GM12865 (cell line): ENCODE data around the gene DNMT3A.

Experiments
- DNase-seq: peaks from one replicate; pipeline ENCODE4 v3.0.0; 2010; ENCODE audit warnings: low read depth
- H3K4me3 ChIP-seq: 2 replicates; pipeline ENCODE4 v1.5.1; 2011; ENCODE audit warnings: mild to moderate bottlenecking, low read depth, low read length, control low read depth
- TF ChIP-seq, protein P1 (sequence below): IDR thresholded peaks from 2 replicates; pipeline ENCODE4 v1.5.1; 2011; ENCODE audit warnings: low read length, control low read depth, low read depth, inconsistent platforms; ENCODE audit not compliant: insufficient read depth; ENCODE audit errors: missing control alignments

Gene DNMT3A

DNA sequence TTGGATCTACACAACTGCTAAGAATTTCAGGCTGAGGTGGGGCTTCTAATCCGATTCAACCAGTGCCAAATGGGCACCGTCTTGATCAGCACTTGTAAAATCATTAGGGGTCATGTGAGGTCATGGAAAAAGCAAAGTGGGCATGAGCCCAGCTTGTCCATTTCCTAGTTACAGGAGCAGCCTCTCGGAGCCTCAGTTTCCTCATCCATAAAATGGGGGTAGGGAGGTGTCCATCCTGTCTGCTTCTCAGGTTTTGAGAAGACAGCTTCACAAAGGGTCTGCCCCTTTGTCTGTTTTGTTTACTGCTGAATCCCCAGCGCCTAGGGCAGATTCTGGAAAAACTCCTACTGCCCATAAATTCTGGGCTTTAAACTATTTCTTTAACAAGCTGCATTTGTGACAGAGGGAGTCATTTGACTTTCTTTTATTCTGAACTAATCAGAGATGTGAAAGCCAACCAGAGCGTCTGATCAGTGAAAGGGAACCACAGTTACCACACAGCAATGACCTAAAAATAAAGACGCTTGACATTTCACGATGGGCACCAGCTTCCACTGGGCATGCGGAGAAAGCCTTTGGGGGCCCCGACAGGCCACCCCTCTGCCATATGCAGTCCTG lies 38.9 kb downstream of the DNMT3A start:
- DNase-seq = peak; percentile 59
- H3K4me3 ChIP-seq = no peak overlapping the region
- TF ChIP-seq, protein P1, sequence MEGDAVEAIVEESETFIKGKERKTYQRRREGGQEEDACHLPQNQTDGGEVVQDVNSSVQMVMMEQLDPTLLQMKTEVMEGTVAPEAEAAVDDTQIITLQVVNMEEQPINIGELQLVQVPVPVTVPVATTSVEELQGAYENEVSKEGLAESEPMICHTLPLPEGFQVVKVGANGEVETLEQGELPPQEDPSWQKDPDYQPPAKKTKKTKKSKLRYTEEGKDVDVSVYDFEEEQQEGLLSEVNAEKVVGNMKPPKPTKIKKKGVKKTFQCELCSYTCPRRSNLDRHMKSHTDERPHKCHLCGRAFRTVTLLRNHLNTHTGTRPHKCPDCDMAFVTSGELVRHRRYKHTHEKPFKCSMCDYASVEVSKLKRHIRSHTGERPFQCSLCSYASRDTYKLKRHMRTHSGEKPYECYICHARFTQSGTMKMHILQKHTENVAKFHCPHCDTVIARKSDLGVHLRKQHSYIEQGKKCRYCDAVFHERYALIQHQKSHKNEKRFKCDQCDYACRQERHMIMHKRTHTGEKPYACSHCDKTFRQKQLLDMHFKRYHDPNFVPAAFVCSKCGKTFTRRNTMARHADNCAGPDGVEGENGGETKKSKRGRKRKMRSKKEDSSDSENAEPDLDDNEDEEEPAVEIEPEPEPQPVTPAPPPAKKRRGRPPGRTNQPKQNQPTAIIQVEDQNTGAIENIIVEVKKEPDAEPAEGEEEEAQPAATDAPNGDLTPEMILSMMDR = no peak

DNA sequence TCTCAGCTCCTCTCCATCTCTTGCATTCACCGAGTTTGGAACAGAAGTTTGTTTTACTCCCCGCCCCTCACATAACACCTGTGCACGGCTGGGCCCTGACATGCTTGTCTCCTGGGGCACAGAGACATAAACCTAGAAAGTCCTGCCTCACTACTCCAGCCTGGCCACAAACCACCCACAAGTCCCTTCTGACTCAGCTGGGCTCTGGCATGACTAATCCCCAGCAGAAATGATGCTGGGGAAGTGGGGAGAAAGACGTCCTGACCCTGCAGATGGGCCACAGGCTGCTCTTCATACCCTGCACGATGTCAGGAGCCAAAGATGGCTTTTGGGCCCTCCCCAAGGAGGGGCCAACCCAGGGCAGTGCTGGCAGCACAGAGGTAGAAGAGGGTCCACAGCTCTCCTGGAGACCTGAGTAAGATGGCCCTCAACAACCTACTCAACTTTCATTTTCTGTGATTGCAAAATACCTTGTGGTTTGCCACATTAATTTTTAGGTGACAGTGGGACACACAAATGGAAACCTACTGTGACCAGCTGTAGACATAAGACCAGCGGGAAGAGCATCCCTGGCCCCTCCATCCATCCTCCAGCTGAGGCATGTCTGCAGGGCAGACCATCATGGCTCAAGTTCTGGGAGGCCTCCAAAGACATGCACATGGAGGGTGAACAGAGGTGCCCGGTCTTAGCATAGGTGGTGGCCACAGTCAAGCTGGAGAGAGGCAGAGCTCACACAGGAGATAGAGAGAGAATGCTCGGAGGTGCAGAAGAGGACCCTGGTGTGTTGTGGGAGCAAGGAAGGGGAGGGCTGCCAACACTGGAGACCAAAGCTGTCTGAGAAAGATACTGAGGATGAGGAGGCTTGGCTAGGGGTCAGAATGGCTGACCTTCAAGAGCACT lies 40.0 kb downstream of the DNMT3A start:
- TF ChIP-seq, protein P1 = no peak
- DNase-seq = peak; percentile 97
- no peak overlapping the region for H3K4me3 ChIP-seq

DNA sequence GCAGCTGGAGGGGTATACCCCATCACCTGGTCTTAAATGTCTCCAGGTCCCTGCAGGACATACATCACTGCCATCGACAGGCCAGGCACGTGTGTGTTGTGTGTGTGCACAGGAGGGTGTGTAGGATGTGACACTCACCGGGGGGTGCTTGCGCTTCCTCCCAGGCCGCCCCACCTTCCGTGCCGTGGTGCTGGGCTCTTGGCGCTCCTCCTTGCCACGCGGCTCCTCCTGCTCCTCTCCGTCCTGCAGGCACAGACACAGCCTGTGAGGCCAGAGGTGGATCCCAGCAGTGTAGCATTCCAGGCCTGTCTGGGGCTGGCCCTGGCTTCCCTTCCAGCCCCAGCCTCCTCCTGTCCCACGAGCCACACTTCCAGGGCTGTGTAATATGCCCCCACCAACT lies 41.7 kb downstream of the DNMT3A start:
- DNase-seq = no peak
- no peak overlapping the region for H3K4me3 ChIP-seq
- TF ChIP-seq, protein P1 = no peak

DNA sequence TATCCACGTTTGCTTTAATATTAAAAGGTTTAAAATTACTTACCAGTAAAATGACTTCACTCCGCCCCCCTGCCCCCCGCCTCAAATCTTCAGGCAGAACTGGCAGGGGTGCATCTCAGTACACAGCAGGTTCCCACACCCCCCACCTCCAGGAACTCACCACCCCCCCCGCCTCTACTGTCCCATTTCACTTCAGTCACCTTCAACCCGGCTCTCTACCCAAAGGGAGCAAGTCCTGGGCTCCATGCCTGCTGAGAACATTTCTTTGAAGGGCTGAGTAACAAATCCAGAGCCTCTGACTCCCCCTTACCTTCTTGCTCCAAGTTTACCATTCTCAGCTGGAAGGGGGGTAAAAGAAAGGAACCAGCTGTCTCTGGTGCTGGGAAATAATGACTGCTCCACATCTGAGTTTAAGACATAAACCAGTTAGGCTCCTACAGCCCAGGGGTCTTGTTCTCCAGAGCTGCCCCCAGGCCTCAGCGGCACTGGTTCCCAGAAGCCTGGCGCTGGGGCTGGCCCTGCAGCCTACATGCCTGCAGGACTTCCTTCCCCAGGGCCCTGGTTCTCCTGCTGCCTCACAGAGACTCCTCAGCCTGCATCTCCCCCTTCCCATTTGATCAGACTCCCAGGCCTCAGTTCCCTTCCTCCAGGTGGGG lies 42.8 kb downstream of the DNMT3A start:
- no peak overlapping the region for H3K4me3 ChIP-seq
- no peak for DNase-seq
- TF ChIP-seq, protein P1 = no peak

DNA sequence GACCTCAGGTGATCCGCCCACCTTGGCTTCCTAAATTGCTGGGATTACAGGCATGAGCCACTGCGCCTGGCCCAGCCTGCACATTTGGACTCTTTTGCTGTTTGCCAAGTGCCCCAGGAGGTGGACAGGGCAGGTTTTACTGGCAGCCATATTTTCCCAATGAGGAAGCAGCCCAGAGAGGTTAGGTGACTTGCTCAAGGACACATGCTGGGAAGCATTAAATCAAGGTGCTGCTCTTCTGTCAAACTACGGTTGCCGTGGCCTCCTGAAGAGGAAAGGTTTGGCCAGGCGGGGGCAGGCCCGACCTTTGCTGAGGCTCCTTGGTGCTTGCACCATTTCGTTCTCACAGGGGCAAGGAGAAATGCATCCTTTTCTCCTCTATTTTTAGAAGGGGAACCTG lies 44.0 kb downstream of the DNMT3A start:
- TF ChIP-seq, protein P1 = no peak
- H3K4me3 ChIP-seq = no peak overlapping the region
- no peak for DNase-seq

DNA sequence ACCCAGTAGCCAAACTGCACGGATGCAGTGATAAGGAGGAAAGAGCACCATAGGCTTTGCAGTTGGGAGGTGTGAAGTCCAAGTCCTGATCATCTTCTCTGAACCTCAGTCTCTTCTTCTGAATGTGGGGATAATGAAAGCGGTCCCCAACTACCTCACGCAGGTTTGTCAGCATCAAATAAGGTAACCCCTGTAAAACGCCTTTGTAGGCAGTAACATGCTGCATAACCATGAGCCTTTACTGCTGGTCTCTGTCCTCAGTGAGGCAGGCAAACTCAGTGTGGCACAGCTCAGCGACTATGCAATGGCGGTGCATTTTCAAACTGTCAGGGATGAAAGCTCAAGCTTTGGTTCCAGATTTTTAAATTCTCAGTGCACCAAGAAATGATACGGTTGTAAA lies 46.1 kb downstream of the DNMT3A start:
- TF ChIP-seq, protein P1 = no peak
- DNase-seq = no peak
- peak overlapping the region; percentile 61 for H3K4me3 ChIP-seq
